Lower lobe of right lung (tissue), 2 donors: ENCODE data around the gene ROS1. TPM values are rescaled to one million over a fixed set of nuclear protein-coding genes. Genes with fewer than 3 reads are reported as not detected.

Experiments used
- ATAC-seq, 2 donors: fragments of 200-7000 bp; cut with Tn5 transposase; one replicate each; pipeline ENCODE4 v1.9.1; 2020 to 2022; ENCODE audit warnings: mild to moderate bottlenecking in 2 of 2, moderate library complexity in 2 of 2
- DNase-seq: peaks from one replicate; pipeline ENCODE4 v3.0.0-alpha.2; 2020
- H3K27ac ChIP-seq: fragments of 200-600 bp; one replicate; pipeline ENCODE4 v1.8.0; 2022
- H3K27me3 ChIP-seq: fragments of 200-600 bp; one replicate; pipeline ENCODE4 v1.8.0; 2022; ENCODE audit warnings: low read depth
- H3K36me3 ChIP-seq: fragments of 200-600 bp; one replicate; pipeline ENCODE4 v1.8.0; 2022; ENCODE audit warnings: mild to moderate bottlenecking
- H3K4me1 ChIP-seq: fragments of 200-600 bp; one replicate; pipeline ENCODE4 v1.8.0; 2022
- H3K4me3 ChIP-seq: fragments of 200-600 bp; one replicate; pipeline ENCODE4 v1.8.0; 2022; ENCODE audit warnings: mild to moderate bottlenecking
- H3K9me3 ChIP-seq: fragments of 200-600 bp; one replicate; pipeline ENCODE4 v1.8.0; 2022
- CTCF ChIP-seq: fragments of 200-600 bp; IDR thresholded peaks from one replicate; pipeline ENCODE4 v1.8.0; 2022; ENCODE audit warnings: antibody characterized with exemption, mild to moderate bottlenecking
- intact Hi-C: fragments of 100-400 bp; cut with DNase I; formaldehyde crosslinking; loops from one replicate; pipeline ENCODE4 v1.11.0; 2022
- total RNA-seq: library from RNA; stranded (reverse); fragmentation: NEBNext Ultra II Directional; extraction: Animal tissue kit (Norgen Biotek cat#: 25700); gene quantifications from one replicate; pipeline ENCODE4 v1.2.1, GENCODE V29; 2021
- donor health status: DM: no; HTN: yes; CAD: no; lungs with severe emphysema.

ROS1 gene
- total RNA-seq, 1 donor from 2014 or later: 151 TPM

- Histone ChIP-seq H3K27ac (no peak overlapping the region), H3K9me3 (no peaks in the 10 kb centered on the region), H3K27me3 (no peaks in the 10 kb centered on the region), H3K4me3 (no peak overlapping the region), H3K4me1 (no peaks in the 10 kb centered on the region), H3K36me3 (no peaks in the 10 kb centered on the region)
- DNase-seq (no peak), ATAC-seq (no peak)
- TF ChIP-seq CTCF: no peak
- intact Hi-C loops: no loop called here
Observed at GRCh38 chr6:117467876-117468275, 42.1 kb upstream of the ROS1 start.

GRCh38 chr6:117465691-117466090, 39.9 kb upstream of the ROS1 start:
- no peak for ATAC-seq
- intact Hi-C loops: no loop called here
- no peaks in the 10 kb centered on the region for H3K27me3 ChIP-seq

DNA sequence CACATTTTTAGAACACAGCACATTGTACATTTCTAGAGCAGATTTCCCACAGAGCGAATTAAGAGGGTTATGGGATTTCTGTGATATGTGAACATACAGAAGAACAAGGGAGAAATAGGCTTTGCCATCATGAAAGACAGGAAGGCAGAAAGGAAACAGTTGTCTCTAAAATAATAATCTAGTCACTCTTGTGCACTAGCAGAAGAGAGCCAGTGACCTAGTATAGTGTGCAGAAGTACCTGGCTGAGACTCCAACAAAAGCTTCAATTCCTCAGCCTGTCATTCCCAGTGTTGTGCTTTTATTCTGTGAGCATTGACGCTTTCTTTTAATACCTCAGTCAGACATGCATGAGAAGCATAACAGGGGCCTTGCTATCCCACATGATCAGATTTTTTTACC, 39.0 kb upstream of the ROS1 start:
- Histone ChIP-seq H3K9me3 (no peaks in the 10 kb centered on the region), H3K27ac (no peak overlapping the region), H3K36me3 (no peaks in the 10 kb centered on the region), H3K4me1 (no peaks in the 10 kb centered on the region), H3K4me3 (no peak overlapping the region), H3K27me3 (no peaks in the 10 kb centered on the region)
- DNase-seq (no peak), ATAC-seq (no peak)
- no peak for TF ChIP-seq CTCF
- intact Hi-C loops: no loop called here

More at GRCh38 chr6:117465691-117466090, 39.9 kb upstream of the ROS1 start:
- no peak overlapping the region for H3K27ac ChIP-seq
- H3K4me3 ChIP-seq: no peak overlapping the region
- DNase-seq: no peak
- no peaks in the 10 kb centered on the region for H3K9me3 ChIP-seq
- no peak for TF ChIP-seq CTCF
- no peaks in the 10 kb centered on the region for H3K4me1 ChIP-seq
- no peaks in the 10 kb centered on the region for H3K36me3 ChIP-seq

DNA sequence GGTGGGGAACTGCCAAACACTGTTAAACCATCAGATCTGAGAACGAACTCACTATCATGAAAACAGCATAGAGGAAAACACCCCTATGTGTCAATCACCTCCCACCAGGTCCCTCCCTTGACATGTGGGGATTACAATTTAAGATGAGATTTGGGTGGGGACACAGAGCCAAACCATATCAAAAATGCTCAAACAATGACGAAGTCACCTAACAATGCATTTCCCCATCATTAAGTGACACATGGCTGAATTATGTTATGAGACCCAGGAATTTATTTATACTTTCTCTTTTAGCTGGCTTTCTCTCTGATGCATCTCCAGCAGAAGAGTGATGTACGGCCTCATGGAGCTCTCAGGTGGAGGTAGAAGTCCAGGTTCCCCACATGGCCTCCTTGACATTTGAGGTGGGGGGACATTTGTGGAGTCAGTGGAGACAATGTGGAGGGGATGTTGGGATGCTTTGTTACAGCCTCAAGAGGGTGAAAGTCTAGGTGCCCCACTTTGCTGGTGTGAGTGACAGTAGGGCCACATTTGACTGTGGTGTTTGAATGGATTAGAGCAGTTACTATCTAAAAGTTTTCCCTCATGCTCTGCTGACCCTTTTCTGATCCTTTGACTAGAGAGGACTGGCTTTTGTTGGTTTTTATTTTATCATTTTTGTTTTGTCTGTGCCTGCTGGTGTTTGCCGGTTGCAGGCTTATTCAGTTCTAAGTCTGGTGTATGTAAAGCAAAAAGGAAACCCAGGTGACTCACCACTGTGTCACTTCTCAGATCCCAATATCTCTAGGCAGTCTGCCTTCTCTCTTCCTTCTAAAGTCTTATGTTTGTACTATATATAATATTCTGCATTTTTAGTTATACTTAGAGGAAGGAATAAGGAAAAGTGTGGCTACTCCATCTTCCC, 38.3 kb upstream of the ROS1 start:
- no peak for TF ChIP-seq CTCF
- Histone ChIP-seq H3K4me3 (no peak overlapping the region), H3K27ac (no peak overlapping the region), H3K4me1 (no peaks in the 10 kb centered on the region), H3K27me3 (no peaks in the 10 kb centered on the region), H3K36me3 (no peaks in the 10 kb centered on the region), H3K9me3 (no peaks in the 10 kb centered on the region)
- intact Hi-C loops: no loop called here
- ATAC-seq (no peak), DNase-seq (no peak)

GRCh38 chr6:117459204-117459944, 33.6 kb upstream of the ROS1 start:
- no peaks in the 10 kb centered on the region for H3K4me1 ChIP-seq
- no peaks in the 10 kb centered on the region for H3K27me3 ChIP-seq
- no peak overlapping the region for H3K4me3 ChIP-seq
- DNase-seq (no peak), ATAC-seq (no peak)
- H3K9me3 ChIP-seq: no peaks in the 10 kb centered on the region
- no peak overlapping the region for H3K27ac ChIP-seq
- TF ChIP-seq CTCF: no peak
- no peaks in the 10 kb centered on the region for H3K36me3 ChIP-seq
- intact Hi-C loops: loop anchor here (10.0 kb wide), 1 partner anchor 95 kb away; no protein-coding TSS in a partner anchor
